Mucosa of stomach (tissue), 1 donor: ENCODE results near the gene ADD3.

ENCODE experiments used
- H3K27me3 ChIP-seq: one replicate; pipeline ENCODE4 v1.7.0; 2013; ENCODE audit warnings: mild to moderate bottlenecking, low read length; ENCODE audit not compliant: control insufficient read depth, insufficient read depth
- H3K36me3 ChIP-seq: one replicate; pipeline ENCODE4 v1.7.0; 2013; ENCODE audit warnings: low read length; ENCODE audit not compliant: control insufficient read depth, insufficient read depth
- H3K4me1 ChIP-seq: one replicate; pipeline ENCODE4 v1.7.0; 2013; ENCODE audit warnings: mild to moderate bottlenecking, low read length; ENCODE audit not compliant: control insufficient read depth, insufficient read depth
- H3K4me3 ChIP-seq: one replicate; pipeline ENCODE4 v1.7.0; 2013; ENCODE audit warnings: low read length
- H3K9ac ChIP-seq: one replicate; pipeline ENCODE4 v1.7.0; 2013; ENCODE audit warnings: mild to moderate bottlenecking, low read length, moderate library complexity
- H3K9me3 ChIP-seq: one replicate; pipeline ENCODE4 v1.7.0; 2013; ENCODE audit warnings: mild to moderate bottlenecking, low read length, moderate library complexity; ENCODE audit not compliant: control insufficient read depth
- donor health status: Pancreatic carcinoma.

The ADD3 gene, protein sequence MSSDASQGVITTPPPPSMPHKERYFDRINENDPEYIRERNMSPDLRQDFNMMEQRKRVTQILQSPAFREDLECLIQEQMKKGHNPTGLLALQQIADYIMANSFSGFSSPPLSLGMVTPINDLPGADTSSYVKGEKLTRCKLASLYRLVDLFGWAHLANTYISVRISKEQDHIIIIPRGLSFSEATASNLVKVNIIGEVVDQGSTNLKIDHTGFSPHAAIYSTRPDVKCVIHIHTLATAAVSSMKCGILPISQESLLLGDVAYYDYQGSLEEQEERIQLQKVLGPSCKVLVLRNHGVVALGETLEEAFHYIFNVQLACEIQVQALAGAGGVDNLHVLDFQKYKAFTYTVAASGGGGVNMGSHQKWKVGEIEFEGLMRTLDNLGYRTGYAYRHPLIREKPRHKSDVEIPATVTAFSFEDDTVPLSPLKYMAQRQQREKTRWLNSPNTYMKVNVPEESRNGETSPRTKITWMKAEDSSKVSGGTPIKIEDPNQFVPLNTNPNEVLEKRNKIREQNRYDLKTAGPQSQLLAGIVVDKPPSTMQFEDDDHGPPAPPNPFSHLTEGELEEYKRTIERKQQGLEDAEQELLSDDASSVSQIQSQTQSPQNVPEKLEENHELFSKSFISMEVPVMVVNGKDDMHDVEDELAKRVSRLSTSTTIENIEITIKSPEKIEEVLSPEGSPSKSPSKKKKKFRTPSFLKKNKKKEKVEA

DNA sequence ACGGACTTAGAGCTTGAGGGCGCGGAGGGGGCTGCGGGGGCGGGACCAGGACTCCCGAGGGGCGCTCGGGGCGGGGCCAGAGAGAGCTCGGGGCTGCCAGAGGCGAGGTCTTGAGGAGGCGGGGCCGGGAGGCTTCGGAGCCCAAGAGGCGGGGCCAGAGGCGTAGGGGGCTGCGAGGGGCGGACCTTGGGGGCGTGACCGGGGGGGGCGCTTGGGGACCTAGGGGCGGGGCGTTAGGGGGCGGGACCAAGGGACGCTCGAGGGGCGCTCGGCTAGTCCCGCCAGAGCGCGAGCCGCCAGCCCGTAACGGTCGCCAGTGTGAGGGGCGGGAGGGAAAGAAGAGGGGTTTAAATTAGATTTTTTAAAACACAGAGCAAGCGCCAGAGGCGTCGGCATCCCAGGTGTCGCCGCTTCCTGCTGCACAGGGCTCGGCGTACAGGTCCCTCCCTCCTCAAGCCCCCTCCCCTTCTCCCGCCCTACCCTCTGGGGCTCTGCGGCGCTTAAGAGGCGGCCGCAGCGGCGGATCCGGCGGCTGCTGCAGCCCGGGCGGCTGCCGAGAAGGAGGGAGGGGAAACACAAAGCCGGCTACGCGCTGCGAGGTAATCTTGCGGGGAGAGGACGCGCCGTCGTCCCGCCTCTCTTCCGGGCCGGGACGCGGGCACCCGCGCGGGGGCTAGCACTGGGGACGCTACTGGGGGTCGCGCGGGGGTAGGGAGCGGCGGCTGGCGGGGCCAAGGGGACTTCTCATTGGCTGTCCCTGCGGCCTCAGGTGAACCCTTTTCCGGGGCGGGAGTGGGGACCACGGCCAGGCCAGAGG, at the start of gene ADD3:
TSS of gene ADD3 (plus strand) at position 284 of the 817 bp plus-strand sequence. CDS start 92,670 bp downstream, outside the sequence.
- no peaks in the 10 kb centered on the region for H3K36me3 ChIP-seq
- peaks cover 41% of the 10 kb centered on the region for H3K4me1 ChIP-seq
- no peaks in the 10 kb centered on the region for H3K9me3 ChIP-seq
- peak within 1 kb of the TSS; percentile 85 for H3K9ac ChIP-seq
- H3K4me3 ChIP-seq = peak within 1 kb of the TSS; percentile 34
- no peaks in the 10 kb centered on the region for H3K27me3 ChIP-seq

DNA sequence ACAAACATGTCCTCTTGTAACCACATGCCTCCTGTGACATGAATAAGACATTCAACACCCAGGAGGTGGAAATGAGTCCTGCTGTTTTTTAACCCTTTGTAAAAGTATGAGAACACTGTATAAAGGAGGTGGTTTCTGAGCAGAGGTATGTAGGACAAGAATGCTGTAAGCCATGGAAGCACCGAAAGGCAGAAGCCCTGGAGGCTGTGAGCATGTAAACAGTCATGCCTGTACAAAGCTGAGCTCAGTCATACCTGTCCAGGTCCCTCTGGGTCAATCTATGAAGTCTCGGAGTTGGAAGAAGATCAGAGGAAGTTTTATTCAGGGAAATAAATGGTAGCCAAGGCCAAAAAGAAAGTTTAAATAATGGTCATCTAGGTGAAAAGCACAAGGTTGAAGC, 49.7 kb upstream of the ADD3 start:
- H3K27me3 ChIP-seq = no peaks in the 10 kb centered on the region
- no peaks in the 10 kb centered on the region for H3K36me3 ChIP-seq
- H3K9ac ChIP-seq = no peak overlapping the region
- peaks cover 32% of the 10 kb centered on the region for H3K4me1 ChIP-seq
- H3K9me3 ChIP-seq = no peaks in the 10 kb centered on the region
- H3K4me3 ChIP-seq = no peak overlapping the region

DNA sequence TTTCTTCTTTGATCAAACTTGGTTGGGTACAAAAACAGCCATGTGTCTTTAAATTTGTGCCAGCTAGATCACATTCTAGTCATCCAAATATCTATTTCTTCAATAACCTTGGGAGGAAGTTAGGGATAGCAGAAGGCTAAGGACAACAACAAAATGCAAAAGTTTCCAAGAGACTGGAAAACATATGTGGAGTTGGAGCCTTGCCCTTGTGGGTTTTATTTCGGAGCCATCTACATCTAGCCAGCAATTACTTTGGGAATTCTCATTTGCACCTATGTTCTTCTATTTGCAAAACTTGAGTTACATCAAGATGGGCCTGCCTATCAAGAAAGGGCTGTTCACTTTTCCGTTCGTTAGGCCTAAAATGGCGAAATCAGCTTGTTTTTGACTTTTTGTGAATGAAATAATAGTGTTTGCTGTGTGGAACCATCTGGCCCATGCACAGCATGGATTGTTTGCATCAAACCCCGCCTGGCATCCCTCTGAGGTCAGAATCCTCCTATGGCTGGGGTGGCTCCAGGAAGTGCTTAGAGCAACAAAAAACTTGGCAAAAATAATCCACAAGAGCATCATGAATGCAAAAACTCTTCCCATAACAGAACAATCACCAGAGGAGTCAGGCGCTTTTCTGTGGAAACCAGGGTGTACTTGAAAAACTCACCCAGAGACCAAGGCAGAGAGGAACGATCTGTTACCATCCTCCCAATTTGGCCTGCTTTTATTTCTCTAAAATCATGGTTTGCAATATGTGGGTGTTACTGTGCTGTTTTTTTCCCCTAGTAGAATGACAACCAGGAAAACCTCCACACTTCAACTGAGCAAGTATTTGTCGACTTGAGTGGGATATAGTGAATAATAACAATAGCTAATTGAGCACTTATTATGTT, 48.3 kb upstream of the ADD3 start:
- no peaks in the 10 kb centered on the region for H3K36me3 ChIP-seq
- peaks cover 32% of the 10 kb centered on the region for H3K4me1 ChIP-seq
- no peak overlapping the region for H3K4me3 ChIP-seq
- H3K27me3 ChIP-seq = no peaks in the 10 kb centered on the region
- H3K9ac ChIP-seq = no peak overlapping the region
- H3K9me3 ChIP-seq = no peaks in the 10 kb centered on the region

DNA sequence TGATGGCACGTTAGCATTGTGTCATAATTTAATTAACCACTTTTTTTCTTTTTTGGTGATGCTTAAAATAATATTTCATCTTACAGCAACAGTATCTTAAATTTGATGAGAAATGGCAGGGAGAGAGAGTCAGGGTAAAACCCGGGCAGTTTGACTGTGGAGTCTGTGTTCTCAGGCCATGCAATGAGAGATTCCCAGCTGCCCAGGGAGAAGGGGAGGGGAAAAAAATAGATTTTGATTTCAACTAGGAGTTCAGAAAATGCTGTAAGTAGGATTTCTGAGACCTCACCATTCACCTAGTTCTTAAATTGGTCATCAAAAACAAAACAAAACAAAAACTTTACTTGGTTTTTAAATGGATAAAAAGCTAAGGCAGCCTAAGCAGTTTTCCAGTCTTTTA, 47.1 kb upstream of the ADD3 start:
- no peaks in the 10 kb centered on the region for H3K36me3 ChIP-seq
- H3K9me3 ChIP-seq = no peaks in the 10 kb centered on the region
- H3K9ac ChIP-seq = no peak overlapping the region
- H3K27me3 ChIP-seq = no peaks in the 10 kb centered on the region
- H3K4me1 ChIP-seq = peaks cover 40% of the 10 kb centered on the region
- no peak overlapping the region for H3K4me3 ChIP-seq

DNA sequence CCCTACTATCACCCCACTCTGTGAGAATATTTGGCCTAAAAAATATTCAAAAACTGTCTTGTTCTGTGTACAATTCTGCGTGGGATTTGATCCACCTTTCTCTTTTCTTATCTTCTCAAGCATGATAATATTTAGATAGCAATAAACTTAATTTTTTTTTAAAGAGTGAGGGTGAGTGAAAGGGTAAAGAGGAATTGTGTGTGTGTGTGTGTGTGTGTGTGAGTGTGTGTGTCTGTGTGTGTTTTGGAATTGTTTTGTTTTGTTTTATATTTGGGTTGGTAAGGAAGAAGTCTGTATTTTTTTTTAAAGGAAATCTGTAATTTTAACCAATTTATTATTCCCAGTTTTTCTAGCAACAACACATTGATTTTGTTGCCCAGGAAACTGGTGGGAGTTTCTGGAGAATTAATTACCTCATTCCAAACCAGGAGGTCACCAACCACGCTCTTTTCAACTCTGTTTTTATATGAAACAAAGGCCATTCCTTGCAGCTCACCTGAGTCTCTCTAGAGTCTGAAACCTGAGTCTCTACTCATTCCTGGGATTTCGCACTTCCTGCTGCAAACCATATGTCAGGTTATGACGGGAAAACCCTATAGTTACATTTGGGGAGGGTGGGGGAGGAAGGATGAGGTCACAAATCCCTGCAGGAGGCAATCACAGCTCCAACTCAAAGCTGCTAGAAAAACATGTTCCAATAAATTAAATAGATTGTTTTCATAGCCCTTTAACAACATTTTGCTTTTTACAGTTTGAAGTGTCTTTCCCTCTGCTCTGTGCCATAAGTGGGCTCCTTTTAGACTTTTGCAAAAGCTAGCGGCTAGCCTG, 46.4 kb upstream of the ADD3 start:
- H3K36me3 ChIP-seq = no peaks in the 10 kb centered on the region
- no peaks in the 10 kb centered on the region for H3K9me3 ChIP-seq
- no peak overlapping the region for H3K4me3 ChIP-seq
- no peaks in the 10 kb centered on the region for H3K27me3 ChIP-seq
- H3K9ac ChIP-seq = no peak overlapping the region
- peaks cover 40% of the 10 kb centered on the region for H3K4me1 ChIP-seq

DNA sequence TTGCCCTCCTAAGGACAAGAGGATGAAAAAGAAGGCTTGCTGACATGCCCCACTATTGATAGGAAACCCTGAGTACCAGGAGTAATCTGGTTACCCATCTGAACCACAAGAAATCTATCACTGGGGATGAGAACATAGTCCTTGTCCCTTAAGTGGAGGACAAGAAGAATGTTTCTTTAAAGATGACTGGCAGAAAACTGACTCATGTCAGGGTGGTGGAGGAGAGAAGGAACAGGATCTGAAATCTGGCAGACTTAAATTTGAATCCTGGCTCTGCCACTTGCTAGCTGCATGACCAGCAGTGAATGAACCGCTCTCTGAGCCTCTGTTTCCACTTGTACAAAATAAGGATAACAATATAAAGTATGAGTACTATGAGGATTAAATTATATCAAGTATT, 45.5 kb upstream of the ADD3 start:
- no peaks in the 10 kb centered on the region for H3K27me3 ChIP-seq
- peaks cover 38% of the 10 kb centered on the region for H3K4me1 ChIP-seq
- no peaks in the 10 kb centered on the region for H3K9me3 ChIP-seq
- H3K4me3 ChIP-seq = no peak overlapping the region
- peak overlapping the region; percentile 7 for H3K9ac ChIP-seq
- no peaks in the 10 kb centered on the region for H3K36me3 ChIP-seq

DNA sequence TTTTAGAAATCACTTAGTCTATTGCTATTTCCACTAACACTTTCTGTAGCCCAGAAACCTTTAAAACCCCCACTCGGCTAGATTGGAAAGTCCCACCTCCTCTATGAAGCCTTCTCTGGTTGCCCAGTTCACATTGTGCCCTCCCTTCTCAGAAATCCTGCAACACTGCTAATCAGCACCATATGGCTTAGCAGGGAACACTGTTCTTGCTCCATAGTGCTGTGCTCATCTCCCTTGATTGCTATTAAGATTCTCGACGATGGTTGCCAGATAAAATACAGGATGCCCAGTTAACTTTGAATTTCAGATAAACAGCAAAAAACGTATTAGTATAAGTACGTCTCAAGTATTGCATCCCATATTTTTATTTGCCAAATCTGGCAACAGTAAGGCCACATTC, 44.3 kb upstream of the ADD3 start:
- Histone ChIP-seq H3K4me3 (no peak overlapping the region), H3K9me3 (no peaks in the 10 kb centered on the region), H3K27me3 (no peaks in the 10 kb centered on the region), H3K4me1 (peaks cover 40% of the 10 kb centered on the region), H3K9ac (no peak overlapping the region), H3K36me3 (no peaks in the 10 kb centered on the region)

DNA sequence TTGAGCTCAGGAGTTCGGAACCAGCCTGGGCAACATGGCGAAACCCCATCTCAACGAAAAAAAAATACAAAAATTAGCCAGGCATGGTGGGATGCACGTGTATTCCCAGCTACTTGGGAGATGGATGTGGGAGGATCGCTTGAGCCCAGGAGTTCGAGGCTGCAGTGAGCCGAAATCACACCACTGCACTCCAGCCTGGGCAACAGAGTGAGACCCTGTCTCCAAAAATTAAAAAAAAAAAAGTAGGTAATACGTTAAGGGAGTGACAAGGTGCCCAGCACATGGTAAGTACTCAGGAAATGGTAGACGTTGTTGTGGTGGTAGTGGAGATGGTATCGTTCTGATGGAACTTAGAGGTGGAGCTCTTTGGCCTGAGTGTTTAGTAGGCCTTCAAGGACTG, 43.5 kb upstream of the ADD3 start:
- Histone ChIP-seq H3K9me3 (no peaks in the 10 kb centered on the region), H3K9ac (no peak overlapping the region), H3K4me3 (no peak overlapping the region), H3K27me3 (no peaks in the 10 kb centered on the region), H3K4me1 (peaks cover 41% of the 10 kb centered on the region), H3K36me3 (no peaks in the 10 kb centered on the region)

DNA sequence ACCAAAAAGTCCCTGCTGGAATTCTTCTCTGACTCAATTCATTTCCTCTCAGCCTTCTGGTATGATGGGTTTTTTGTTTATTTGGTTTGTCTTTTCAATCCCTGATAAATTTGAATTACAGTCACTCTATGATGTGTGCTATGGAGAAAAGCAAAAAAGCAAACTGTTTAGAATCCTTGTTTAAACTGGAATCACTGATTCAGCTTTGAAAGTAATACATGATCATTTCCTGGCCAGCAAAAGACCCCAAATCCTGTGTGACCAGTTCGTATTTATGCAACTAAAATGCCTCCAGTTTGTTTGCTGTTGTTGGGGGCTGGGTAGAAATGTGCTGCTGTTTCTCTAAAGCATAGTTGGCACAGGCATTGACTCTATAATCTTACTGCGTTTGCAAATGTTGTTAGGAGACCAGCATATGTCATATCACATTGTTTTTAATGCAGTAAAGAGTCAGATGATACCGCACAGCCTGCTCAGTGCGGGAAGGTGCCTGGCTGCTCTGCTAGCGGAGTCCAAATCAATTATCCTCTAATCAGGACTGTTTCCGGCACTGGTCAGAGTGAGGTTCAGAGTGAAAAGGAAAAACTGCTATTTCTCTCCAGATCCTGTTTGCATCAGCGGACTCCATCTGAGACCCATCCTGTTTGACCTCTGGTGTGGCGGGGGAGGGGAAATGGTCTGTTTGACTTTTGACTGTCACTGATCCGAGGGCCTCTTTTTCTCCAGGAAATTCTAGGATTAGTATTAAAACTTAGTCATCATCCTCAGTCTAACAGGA, 40.6 kb upstream of the ADD3 start:
- no peaks in the 10 kb centered on the region for H3K9me3 ChIP-seq
- H3K27me3 ChIP-seq = no peaks in the 10 kb centered on the region
- H3K4me1 ChIP-seq = peaks cover 50% of the 10 kb centered on the region
- peak overlapping the region; percentile 7 for H3K9ac ChIP-seq
- no peaks in the 10 kb centered on the region for H3K36me3 ChIP-seq
- no peak overlapping the region for H3K4me3 ChIP-seq

DNA sequence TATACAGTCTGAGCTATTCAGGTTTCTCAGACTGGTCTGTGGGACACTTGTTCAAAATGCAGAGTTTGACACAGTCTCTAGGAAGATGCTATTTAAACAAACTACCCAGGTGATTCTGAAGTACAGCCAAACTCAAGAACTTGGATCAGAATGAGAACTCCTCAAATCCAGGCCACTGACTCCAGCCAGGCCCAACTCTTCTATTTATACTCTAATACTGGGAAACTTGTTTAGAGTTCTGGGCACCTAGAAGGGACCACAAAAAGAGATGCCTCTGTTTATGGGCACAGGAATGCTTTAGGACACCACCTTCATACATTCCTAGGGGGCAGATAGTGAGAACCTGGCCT, 40.1 kb upstream of the ADD3 start:
- Histone ChIP-seq H3K9me3 (no peaks in the 10 kb centered on the region), H3K36me3 (no peaks in the 10 kb centered on the region), H3K9ac (peak overlapping the region; percentile 7), H3K4me1 (peaks cover 50% of the 10 kb centered on the region), H3K27me3 (no peaks in the 10 kb centered on the region), H3K4me3 (no peak overlapping the region)
